HepG2 (cell line): Measurements from ENCODE around the gene JDP2. TPM values are rescaled to one million over a fixed set of nuclear protein-coding genes. Genes with fewer than 3 reads are reported as not detected.

Source experiments
- ATAC-seq: fragments of 200-7000 bp; cut with Tn5 transposase; 3 replicates; pipeline ENCODE4 v1.9.1; 2020; ENCODE audit warnings: mild to moderate bottlenecking, moderate library complexity
- BruUV-seq: library from RNA; stranded (reverse); fragments of 400-500 nt; replicated peaks from 2 replicates; lab custom pipeline; 2021; lab: Mats Ljungman, UMichigan
- CTCF ChIA-PET: fragments of 300-600 bp; formaldehyde crosslinking; extraction: SDS; loops from one replicate; lab custom pipeline; 2021; ENCODE audit warnings: low total read pairs, inconsistent platforms, low intra/inter-chr PET ratio; lab: Yijun Ruan, JAX
- POLR2A ChIA-PET: fragments of 350-600 bp; sonication (Branson Sonifier 250); formaldehyde crosslinking; loops from one replicate; lab custom pipeline; 2020; ENCODE audit warnings: antibody characterized with exemption, inconsistent platforms; lab: Yijun Ruan, JAX
- DNase-seq: peaks from one replicate; pipeline ENCODE4 v3.0.0-alpha.2; 2015; ENCODE audit warnings: low spot score
- FAIRE-seq: peaks from 3 replicates; lab custom pipeline; 2011; peaks lifted over from hg19 to GRCh38; lab: Jason Lieb, UNC
- H2AFZ ChIP-seq: one replicate; pipeline ENCODE4 v1.6.1; 2011; ENCODE audit warnings: low read length, inconsistent platforms
- H3K27ac ChIP-seq: fragments of 300-600 bp; 3 replicates; pipeline ENCODE4 v1.8.0; 2011; ENCODE audit warnings: mixed run types, mild to moderate bottlenecking, mixed read lengths, low read length, inconsistent platforms; ENCODE audit not compliant: insufficient read depth; ENCODE audit errors: extremely low read length
- H3K27me3 ChIP-seq, 2 experiments: fragments of 200-600 bp in 1 of 2; 2 replicates in 1 of 2; 3 replicates in 1 of 2; pipeline versions ENCODE4 v1.6.0 to v1.8.0; 2011; ENCODE audit warnings: low read length in 2 of 2, mild to moderate bottlenecking in 2 of 2, moderate library complexity in 2 of 2, inconsistent platforms in 1 of 2; ENCODE audit not compliant: insufficient read depth in 2 of 2, control insufficient read depth in 1 of 2
- H3K36me3 ChIP-seq, 2 experiments: fragments of 200-600 bp in 1 of 2; replicated peaks in 1 of 2; 2 replicates in 1 of 2; 3 replicates in 1 of 2; pipeline versions ENCODE4 v1.5.1 to v1.8.0; 2011; ENCODE audit warnings: low read length in 2 of 2, inconsistent platforms in 1 of 2; ENCODE audit not compliant: insufficient read depth in 2 of 2, control insufficient read depth in 1 of 2
- H3K4me1 ChIP-seq: 2 replicates; pipeline ENCODE4 v1.5.1; 2012; ENCODE audit warnings: low read length, inconsistent platforms; ENCODE audit not compliant: insufficient read depth
- H3K4me2 ChIP-seq: 2 replicates; pipeline ENCODE4 v1.6.0; 2011; ENCODE audit warnings: low read depth, low read length, inconsistent platforms
- H3K4me3 ChIP-seq, 3 experiments: fragments of 200-600 bp in 1 of 3; sonication (generic), shearing (Covaris generic) in 1 of 3; replicated peaks in 1 of 3; 2 replicates each; pipeline ENCODE4 v1.5.1; 2011 to 2016; ENCODE audit warnings: low read length in 3 of 3, inconsistent platforms in 2 of 3, low read depth in 2 of 3, mild to moderate bottlenecking in 2 of 3, control low read depth in 1 of 3, mixed read lengths in 1 of 3; ENCODE audit not compliant: insufficient read depth in 1 of 3
- H3K79me2 ChIP-seq: one replicate; pipeline ENCODE4 v1.6.1; 2011; ENCODE audit warnings: low read length, inconsistent platforms; ENCODE audit not compliant: insufficient read depth
- H3K9ac ChIP-seq: 2 replicates; pipeline ENCODE4 v1.6.0; 2011; ENCODE audit warnings: mild to moderate bottlenecking, low read depth, low read length, inconsistent platforms; ENCODE audit not compliant: insufficient read depth
- H3K9me3 ChIP-seq: 2 replicates; pipeline ENCODE4 v1.5.1; 2012; ENCODE audit warnings: mild to moderate bottlenecking, low read length
- H4K20me1 ChIP-seq: 2 replicates; pipeline ENCODE4 v1.6.0; 2011; ENCODE audit warnings: inconsistent platforms, mild to moderate bottlenecking, low read length, moderate library complexity; ENCODE audit not compliant: insufficient read depth
- ARNTL ChIP-seq: sonication (generic); formaldehyde crosslinking; IDR thresholded peaks from 2 replicates; pipeline ENCODE4 v1.4.0; 2020; ENCODE audit warnings: mild to moderate bottlenecking, missing genetic modification reagents
- FIP1L1 ChIP-seq: fragments of 200-400 bp; formaldehyde crosslinking; IDR thresholded peaks from 2 replicates; pipeline ENCODE4 v1.6.1; 2018; ENCODE audit warnings: low read depth, mild to moderate bottlenecking, low read length, moderate library complexity, borderline replicate concordance; ENCODE audit not compliant: insufficient read depth
- HOXD1 ChIP-seq: sonication (generic); formaldehyde crosslinking; IDR thresholded peaks from 2 replicates; pipeline ENCODE4 v1.5.0; 2020; ENCODE audit warnings: missing genetic modification reagents
- ISL2 ChIP-seq: sonication (generic); formaldehyde crosslinking; IDR thresholded peaks from 2 replicates; pipeline ENCODE4 v1.5.0; 2020; ENCODE audit warnings: missing genetic modification reagents
- KDM6A ChIP-seq: IDR thresholded peaks from 2 replicates; pipeline ENCODE4 v1.6.1; 2016; ENCODE audit warnings: low read depth
- MEIS1 ChIP-seq: sonication (generic); formaldehyde crosslinking; IDR thresholded peaks from 2 replicates; pipeline ENCODE4 v1.9.0; 2021; ENCODE audit warnings: mild to moderate bottlenecking, missing genetic modification reagents, moderate library complexity, borderline replicate concordance
- MEIS2 ChIP-seq: sonication (generic); formaldehyde crosslinking; IDR thresholded peaks from 2 replicates; pipeline ENCODE4 v1.9.0; 2021; ENCODE audit warnings: mild to moderate bottlenecking, missing genetic modification reagents
- NFIC ChIP-seq: IDR thresholded peaks from 2 replicates; pipeline ENCODE4 v1.6.1; 2012; ENCODE audit warnings: mild to moderate bottlenecking, low read length, inconsistent platforms
- SPEN ChIP-seq: sonication (generic); formaldehyde crosslinking; IDR thresholded peaks from 2 replicates; pipeline ENCODE4 v1.5.1; 2020; ENCODE audit warnings: low read depth, mild to moderate bottlenecking, missing genetic modification reagents
- SSRP1 ChIP-seq: IDR thresholded peaks from 2 replicates; pipeline ENCODE4 v1.6.1; 2016; ENCODE audit warnings: control low read depth
- ZNF337 ChIP-seq: sonication (generic); formaldehyde crosslinking; IDR thresholded peaks from 2 replicates; pipeline ENCODE4 v1.5.1; 2020; ENCODE audit warnings: missing genetic modification reagents, low read depth, mild to moderate bottlenecking, borderline replicate concordance
- ZNF557 ChIP-seq: sonication (generic); formaldehyde crosslinking; IDR thresholded peaks from 2 replicates; pipeline ENCODE4 v1.4.0; 2020; ENCODE audit warnings: missing genetic modification reagents
- ZNF761 ChIP-seq: sonication (generic); formaldehyde crosslinking; conservative IDR thresholded peaks from 2 replicates; pipeline ENCODE4 v1.4.0; 2020; ENCODE audit warnings: mild to moderate bottlenecking, missing genetic modification reagents
- WGBS: methylation state at CpG from one replicate; pipeline ENCODE4 v1.1.6; 2017; ENCODE audit warnings: low lambda C conversion rate; 5-methylcytosine and 5-hydroxymethylcytosine counted together
- in situ Hi-C: cut with HindIII; loops from 2 replicates; pipeline ENCODE4 v1.10.0; 2017; ENCODE audit warnings: low pct_unique_long_range_greater_than_20kb; ENCODE audit not compliant: extremely low pct_ligation_motif_present
- intact Hi-C: fragments of 100-400 bp; cut with micrococcal nuclease; formaldehyde crosslinking; loops from one replicate; pipeline ENCODE4 v1.10.0; 2022; ENCODE audit not compliant: unreplicated experiment
- polyA plus RNA-seq, 8 experiments: library from polyadenylated mRNA; depleted of rRNA in 3 of 8; stranded (reverse) in 7 of 8; unstranded in 1 of 8; fragments of >200 nt; fragmentation: Illumina TruSeq in 4 of 8; extraction: Trizol in 4 of 8; gene quantifications; 2 replicates each; pipeline versions ENCODE4 v1.2.1 to v1.2.3, GENCODE V29; 2011 to 2016; ENCODE audit warnings: low read depth in 4 of 8, missing spikeins in 1 of 8, mixed read lengths in 1 of 8; ENCODE audit not compliant: insufficient read depth in 1 of 8
- total RNA-seq, 5 experiments: library from RNA; depleted of rRNA; stranded (reverse); fragments of >200 nt; fragmentation: Illumina TruSeq; extraction: Trizol; gene quantifications; 2 replicates each; pipeline ENCODE4 v1.2.3, GENCODE V29; 2016; ENCODE audit warnings: low read depth in 1 of 5
- TF ChIP-seq, protein P1 (sequence below): sonication (generic); formaldehyde crosslinking; IDR thresholded peaks from 2 replicates; pipeline ENCODE4 v1.4.0; 2020; ENCODE audit warnings: mild to moderate bottlenecking, missing genetic modification reagents
- TF ChIP-seq, protein P2 (sequence below), 2 experiments: IDR thresholded peaks; 2 replicates each; pipeline ENCODE4 v1.6.1; 2011 to 2012; ENCODE audit warnings: low read length in 2 of 2, borderline replicate concordance in 1 of 2, low read depth in 1 of 2, mild to moderate bottlenecking in 1 of 2, moderate library complexity in 1 of 2

The JDP2 gene
- total and polyA plus RNA-seq, 2 of the 13 experiments (the other 11 are each of a cell fraction or from before 2014, with no cell fraction given) = 8.0 to 8.9 TPM

DNA sequence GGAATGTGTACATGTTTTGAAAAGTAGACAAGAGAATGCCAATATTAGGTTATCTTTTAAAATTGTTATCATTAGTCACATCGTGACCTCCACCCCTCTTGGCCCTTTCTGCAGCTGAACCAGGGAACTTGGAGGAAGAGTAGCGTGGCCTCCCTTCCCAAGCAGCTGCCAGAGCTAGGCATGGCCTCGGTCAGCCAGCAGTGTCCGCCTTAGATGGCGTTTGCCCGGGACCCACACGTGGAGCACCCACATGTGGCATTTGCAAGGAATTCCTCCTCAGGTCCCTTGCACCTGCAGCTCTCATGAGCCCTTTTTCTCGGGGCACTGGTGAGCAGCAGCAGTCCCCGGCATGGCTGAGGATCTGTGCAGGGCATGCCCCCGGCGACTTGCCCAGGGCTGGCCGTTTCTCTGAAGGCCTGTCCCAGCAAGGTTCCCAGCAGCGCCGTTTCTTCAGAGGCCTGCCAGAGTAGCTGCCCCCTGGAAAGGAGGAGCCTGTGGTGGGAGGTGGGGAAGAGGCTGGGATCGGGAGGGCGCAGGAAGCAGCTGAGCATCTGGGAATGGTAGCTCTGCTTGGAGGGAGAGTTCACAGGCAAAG, 10.8 kb downstream of the JDP2 start:
- H3K79me2 ChIP-seq = no peaks in the 10 kb centered on the region
- CTCF ChIA-PET = no interaction called here
- no peak for FAIRE-seq

More for the DNA sequence above, 10.8 kb downstream of the JDP2 start:
- Histone ChIP-seq H3K36me3 (peaks cover 7 to 79% of the 10 kb centered on the region in 2 experiments; a peak in 4 of 5 replicates), H3K27me3 (no peaks in the 10 kb centered on the region), H3K9ac (no peak overlapping the region), H3K4me3 (no peak overlapping the region), H3K27ac (no peak overlapping the region), H2AFZ (no peak overlapping the region), H4K20me1 (peaks cover 3% of the 10 kb centered on the region; the same call in 1 of the 2 replicates), H3K9me3 (no peaks in the 10 kb centered on the region), H3K4me2 (no peak overlapping the region), H3K4me1 (no peaks in the 10 kb centered on the region)
- no TSS peak for BruUV-seq
- TF ChIP-seq ARNTL (no peak), SSRP1 (no peak), SPEN (CRISPR knock-in tag) (no peak), ZNF557 (CRISPR knock-in tag) (no peak), HOXD1 (CRISPR knock-in tag) (no peak), MEIS2 (CRISPR knock-in tag) (no peak), NFIC (no peak), KDM6A (CRISPR knock-in tag) (no peak), ZNF761 (CRISPR knock-in tag) (no peak), FIP1L1 (no peak), ZNF337 (CRISPR knock-in tag) (no peak), MEIS1 (CRISPR knock-in tag) (no peak), ISL2 (CRISPR knock-in tag) (no peak)
- TF ChIP-seq, protein P1, sequence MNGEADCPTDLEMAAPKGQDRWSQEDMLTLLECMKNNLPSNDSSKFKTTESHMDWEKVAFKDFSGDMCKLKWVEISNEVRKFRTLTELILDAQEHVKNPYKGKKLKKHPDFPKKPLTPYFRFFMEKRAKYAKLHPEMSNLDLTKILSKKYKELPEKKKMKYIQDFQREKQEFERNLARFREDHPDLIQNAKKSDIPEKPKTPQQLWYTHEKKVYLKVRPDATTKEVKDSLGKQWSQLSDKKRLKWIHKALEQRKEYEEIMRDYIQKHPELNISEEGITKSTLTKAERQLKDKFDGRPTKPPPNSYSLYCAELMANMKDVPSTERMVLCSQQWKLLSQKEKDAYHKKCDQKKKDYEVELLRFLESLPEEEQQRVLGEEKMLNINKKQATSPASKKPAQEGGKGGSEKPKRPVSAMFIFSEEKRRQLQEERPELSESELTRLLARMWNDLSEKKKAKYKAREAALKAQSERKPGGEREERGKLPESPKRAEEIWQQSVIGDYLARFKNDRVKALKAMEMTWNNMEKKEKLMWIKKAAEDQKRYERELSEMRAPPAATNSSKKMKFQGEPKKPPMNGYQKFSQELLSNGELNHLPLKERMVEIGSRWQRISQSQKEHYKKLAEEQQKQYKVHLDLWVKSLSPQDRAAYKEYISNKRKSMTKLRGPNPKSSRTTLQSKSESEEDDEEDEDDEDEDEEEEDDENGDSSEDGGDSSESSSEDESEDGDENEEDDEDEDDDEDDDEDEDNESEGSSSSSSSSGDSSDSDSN (CRISPR knock-in tag) = no peak
- TF ChIP-seq, protein P2, sequence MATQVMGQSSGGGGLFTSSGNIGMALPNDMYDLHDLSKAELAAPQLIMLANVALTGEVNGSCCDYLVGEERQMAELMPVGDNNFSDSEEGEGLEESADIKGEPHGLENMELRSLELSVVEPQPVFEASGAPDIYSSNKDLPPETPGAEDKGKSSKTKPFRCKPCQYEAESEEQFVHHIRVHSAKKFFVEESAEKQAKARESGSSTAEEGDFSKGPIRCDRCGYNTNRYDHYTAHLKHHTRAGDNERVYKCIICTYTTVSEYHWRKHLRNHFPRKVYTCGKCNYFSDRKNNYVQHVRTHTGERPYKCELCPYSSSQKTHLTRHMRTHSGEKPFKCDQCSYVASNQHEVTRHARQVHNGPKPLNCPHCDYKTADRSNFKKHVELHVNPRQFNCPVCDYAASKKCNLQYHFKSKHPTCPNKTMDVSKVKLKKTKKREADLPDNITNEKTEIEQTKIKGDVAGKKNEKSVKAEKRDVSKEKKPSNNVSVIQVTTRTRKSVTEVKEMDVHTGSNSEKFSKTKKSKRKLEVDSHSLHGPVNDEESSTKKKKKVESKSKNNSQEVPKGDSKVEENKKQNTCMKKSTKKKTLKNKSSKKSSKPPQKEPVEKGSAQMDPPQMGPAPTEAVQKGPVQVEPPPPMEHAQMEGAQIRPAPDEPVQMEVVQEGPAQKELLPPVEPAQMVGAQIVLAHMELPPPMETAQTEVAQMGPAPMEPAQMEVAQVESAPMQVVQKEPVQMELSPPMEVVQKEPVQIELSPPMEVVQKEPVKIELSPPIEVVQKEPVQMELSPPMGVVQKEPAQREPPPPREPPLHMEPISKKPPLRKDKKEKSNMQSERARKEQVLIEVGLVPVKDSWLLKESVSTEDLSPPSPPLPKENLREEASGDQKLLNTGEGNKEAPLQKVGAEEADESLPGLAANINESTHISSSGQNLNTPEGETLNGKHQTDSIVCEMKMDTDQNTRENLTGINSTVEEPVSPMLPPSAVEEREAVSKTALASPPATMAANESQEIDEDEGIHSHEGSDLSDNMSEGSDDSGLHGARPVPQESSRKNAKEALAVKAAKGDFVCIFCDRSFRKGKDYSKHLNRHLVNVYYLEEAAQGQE (IDR thresholded peaks at IDR 0.05; ENCODE audit: borderline replicate concordance in 1 of 2, low read depth in 1 of 2, low read length in 2 of 2) = no peak
- intact Hi-C loops (no loop called here), in situ Hi-C loops (no loop called here)
- 92% methylated on average over 12 of the region's 16 CpGs for WGBS
- DNase-seq = no peak
- POLR2A ChIA-PET = no interaction called here
- ATAC-seq = no peak
